Stomach (tissue), 9 donors: ENCODE data around the gene CRKL. TPM values are rescaled to one million over a fixed set of nuclear protein-coding genes. Genes with fewer than 3 reads are reported as not detected.

ENCODE experiments used
- DNase-seq, 2 donors: peaks; one replicate each; pipeline versions ENCODE4 v3.0.0 to v3.0.0-alpha.2; 2013 to 2019
- H3K27ac ChIP-seq, 5 donors: fragments of 200-600 bp in 4 of 5; sonication (generic) in 4 of 5; one replicate each; pipeline ENCODE4 v1.5.1; 2013 to 2019; ENCODE audit warnings: mild to moderate bottlenecking in 1 of 5, moderate library complexity in 1 of 5
- H3K27me3 ChIP-seq, 3 donors: fragments of 200-600 bp; sonication (generic); one replicate each; pipeline ENCODE4 v1.5.1; 2017 to 2019; ENCODE audit warnings: mixed run types in 1 of 3
- H3K36me3 ChIP-seq, 4 donors: fragments of 200-600 bp; sonication (generic); 1 replicate in 3 of 4; 2 replicates in 1 of 4; pipeline ENCODE4 v1.5.1; 2016 to 2019
- H3K4me1 ChIP-seq, 4 donors: fragments of 200-600 bp; sonication (generic); one replicate each; pipeline ENCODE4 v1.5.1; 2016 to 2019
- H3K4me3 ChIP-seq, 4 donors: fragments of 200-600 bp; sonication (generic) in 3 of 4; one replicate each; pipeline ENCODE4 v1.5.1; 2016 to 2019; ENCODE audit warnings: mild to moderate bottlenecking in 1 of 4
- H3K9me3 ChIP-seq, 4 donors: fragments of 200-600 bp; sonication (generic); one replicate each; pipeline ENCODE4 v1.5.1; 2016 to 2019
- EP300 ChIP-seq: sonication (generic); formaldehyde crosslinking; IDR thresholded peaks from one replicate; pipeline ENCODE4 v1.6.1; 2017; ENCODE audit warnings: antibody characterized with exemption
- POLR2A ChIP-seq, 4 donors: fragments of 450-650 bp; IDR thresholded peaks; one replicate each; pipeline ENCODE4 v1.6.1; 2016; ENCODE audit warnings: antibody characterized with exemption in 4 of 4, control low read depth in 2 of 4, mild to moderate bottlenecking in 1 of 4, moderate library complexity in 1 of 4
- POLR2AphosphoS5 ChIP-seq, 3 donors: sonication (generic); formaldehyde crosslinking; IDR thresholded peaks; one replicate each; pipeline ENCODE4 v1.6.1; 2016; ENCODE audit warnings: antibody characterized with exemption in 3 of 3
- WGBS, 5 donors: extraction: QIAGEN DNeasy Blood & Tissue Kit in 3 of 5; methylation state at CpG; one replicate each; pipeline versions ENCODE4 v1.1.5 to v1.1.7; 2013 to 2018; 5-methylcytosine and 5-hydroxymethylcytosine counted together
- intact Hi-C: fragments of 100-400 bp; cut with DNase I; formaldehyde crosslinking; loops from one replicate; pipeline ENCODE4 v1.15.1; 2023; ENCODE audit warnings: low total_unique reads
- polyA plus RNA-seq, 3 donors: library from polyadenylated mRNA; stranded (reverse); fragments of 200-250 nt; gene quantifications; one replicate each; pipeline ENCODE4 v1.2.3, GENCODE V29; 2013
- total RNA-seq, 5 donors: library from RNA; depleted of rRNA; stranded (reverse); fragments of >200 nt; gene quantifications; one replicate each; pipeline versions ENCODE4 v1.1.0 to v1.2.3, GENCODE V29; 2014 to 2016
- TF ChIP-seq, protein P1 (sequence below), 7 experiments: fragments of 450-650 bp in 4 of 7; fragments of 200-600 bp in 3 of 7; sonication (generic) in 3 of 7; IDR thresholded peaks; one replicate each; pipeline ENCODE4 v1.5.1; 2016 to 2019; ENCODE audit warnings: antibody characterized with exemption in 7 of 7, control low read depth in 2 of 7, mild to moderate bottlenecking in 1 of 7
- donor health status: healthy with polysubstance abuse.
- donor health status: Bipolar disorder and iron deficiency.
- donor health status: healthy.

Gene CRKL
- total and polyA plus RNA-seq, 8 donors, result 11.6 to 60.3 (median 21.6) TPM

DNA sequence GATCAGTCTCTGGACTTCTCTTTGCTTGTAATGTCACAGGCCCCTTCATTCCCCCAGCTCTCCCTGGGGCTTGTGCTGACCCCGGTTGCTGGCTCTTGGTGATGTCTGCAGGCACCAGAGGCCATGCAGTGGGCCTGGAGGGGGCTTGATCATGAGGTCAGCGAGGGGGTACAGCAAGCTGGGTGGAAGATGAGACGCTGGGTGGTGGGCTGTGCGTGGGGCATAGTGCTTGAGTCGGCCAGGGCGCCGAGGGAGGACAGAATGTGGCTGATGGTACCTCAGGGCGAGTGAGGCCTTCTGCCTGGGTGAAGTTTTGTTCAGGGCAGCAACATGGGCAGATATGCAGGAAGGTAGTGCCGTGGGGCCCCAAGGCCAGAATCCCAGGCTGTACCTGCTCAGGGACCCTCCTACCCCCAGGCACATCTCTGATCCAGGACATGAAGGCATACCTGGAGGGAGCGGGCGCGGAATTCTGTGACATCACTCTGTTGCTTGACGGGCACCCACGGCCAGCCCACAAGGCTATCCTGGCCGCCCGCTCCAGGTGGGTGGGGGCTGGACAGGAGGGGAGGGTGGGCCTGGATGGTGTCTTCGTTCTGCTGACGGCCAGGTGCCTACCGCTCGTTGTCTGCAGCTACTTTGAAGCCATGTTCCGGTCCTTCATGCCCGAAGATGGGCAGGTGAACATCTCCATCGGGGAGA lies 78.3 kb downstream of the CRKL start:
- no peak overlapping the region for H3K4me3 ChIP-seq
- no peak for TF ChIP-seq POLR2A (IDR thresholded peaks at IDR 0.05)
- TF ChIP-seq POLR2AphosphoS5 (IDR thresholded peaks at IDR 0.05), result no peak
- TF ChIP-seq, protein P1, sequence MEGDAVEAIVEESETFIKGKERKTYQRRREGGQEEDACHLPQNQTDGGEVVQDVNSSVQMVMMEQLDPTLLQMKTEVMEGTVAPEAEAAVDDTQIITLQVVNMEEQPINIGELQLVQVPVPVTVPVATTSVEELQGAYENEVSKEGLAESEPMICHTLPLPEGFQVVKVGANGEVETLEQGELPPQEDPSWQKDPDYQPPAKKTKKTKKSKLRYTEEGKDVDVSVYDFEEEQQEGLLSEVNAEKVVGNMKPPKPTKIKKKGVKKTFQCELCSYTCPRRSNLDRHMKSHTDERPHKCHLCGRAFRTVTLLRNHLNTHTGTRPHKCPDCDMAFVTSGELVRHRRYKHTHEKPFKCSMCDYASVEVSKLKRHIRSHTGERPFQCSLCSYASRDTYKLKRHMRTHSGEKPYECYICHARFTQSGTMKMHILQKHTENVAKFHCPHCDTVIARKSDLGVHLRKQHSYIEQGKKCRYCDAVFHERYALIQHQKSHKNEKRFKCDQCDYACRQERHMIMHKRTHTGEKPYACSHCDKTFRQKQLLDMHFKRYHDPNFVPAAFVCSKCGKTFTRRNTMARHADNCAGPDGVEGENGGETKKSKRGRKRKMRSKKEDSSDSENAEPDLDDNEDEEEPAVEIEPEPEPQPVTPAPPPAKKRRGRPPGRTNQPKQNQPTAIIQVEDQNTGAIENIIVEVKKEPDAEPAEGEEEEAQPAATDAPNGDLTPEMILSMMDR (IDR thresholded peaks at IDR 0.05), result no peak
- TF ChIP-seq EP300, result no peak
- H3K27me3 ChIP-seq, result no peaks in the 10 kb centered on the region
- no peaks in the 10 kb centered on the region for H3K9me3 ChIP-seq
- WGBS, 5 donors, result 85 to 93% (median 91%) methylated on average over 14 to 23 of the region's 23 CpGs
- H3K4me1 ChIP-seq, result peaks cover 10 to 24% (median 18%) of the 10 kb centered on the region in 4 donors
- H3K36me3 ChIP-seq, result peaks cover 34 to 100% (median 99%) of the 10 kb centered on the region in 4 donors
- no peak overlapping the region for H3K27ac ChIP-seq
- no peak for DNase-seq
- intact Hi-C loops, result no loop called here

DNA sequence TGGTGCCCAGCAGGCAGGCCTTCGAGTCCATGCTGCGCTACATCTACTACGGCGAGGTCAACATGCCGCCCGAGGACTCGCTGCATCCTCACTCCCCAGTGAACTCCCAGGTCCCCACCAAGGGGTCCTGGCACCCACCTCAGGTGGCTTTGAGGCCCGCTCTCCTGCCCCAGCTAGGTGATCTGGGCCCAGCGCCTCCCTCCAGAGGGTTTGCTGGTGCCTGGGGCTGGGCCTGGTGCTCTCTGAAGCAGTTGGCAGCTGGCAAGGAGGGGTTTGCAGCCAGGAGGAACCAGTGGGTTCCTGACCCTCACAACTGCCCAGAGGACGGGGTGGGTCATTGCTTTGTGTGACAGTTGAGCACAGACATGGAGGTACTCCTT lies 78.8 kb downstream of the CRKL start:
- H3K27ac ChIP-seq, result no peak overlapping the region
- H3K4me3 ChIP-seq, result no peak overlapping the region
- 69 to 96% (median 90%) methylated on average over 2 to 10 of the region's 10 CpGs for WGBS, 5 donors
- no peak for DNase-seq
- intact Hi-C loops, result no loop called here
- TF ChIP-seq, protein P1 (IDR thresholded peaks at IDR 0.05), result no peak
- TF ChIP-seq POLR2AphosphoS5 (IDR thresholded peaks at IDR 0.05), result no peak
- TF ChIP-seq EP300, result no peak
- no peak for TF ChIP-seq POLR2A (IDR thresholded peaks at IDR 0.05)
- H3K4me1 ChIP-seq, result peaks cover 15 to 29% (median 23%) of the 10 kb centered on the region in 4 donors
- no peaks in the 10 kb centered on the region for H3K9me3 ChIP-seq
- no peaks in the 10 kb centered on the region for H3K27me3 ChIP-seq
- peaks cover 31 to 94% (median 94%) of the 10 kb centered on the region in 4 donors for H3K36me3 ChIP-seq

DNA sequence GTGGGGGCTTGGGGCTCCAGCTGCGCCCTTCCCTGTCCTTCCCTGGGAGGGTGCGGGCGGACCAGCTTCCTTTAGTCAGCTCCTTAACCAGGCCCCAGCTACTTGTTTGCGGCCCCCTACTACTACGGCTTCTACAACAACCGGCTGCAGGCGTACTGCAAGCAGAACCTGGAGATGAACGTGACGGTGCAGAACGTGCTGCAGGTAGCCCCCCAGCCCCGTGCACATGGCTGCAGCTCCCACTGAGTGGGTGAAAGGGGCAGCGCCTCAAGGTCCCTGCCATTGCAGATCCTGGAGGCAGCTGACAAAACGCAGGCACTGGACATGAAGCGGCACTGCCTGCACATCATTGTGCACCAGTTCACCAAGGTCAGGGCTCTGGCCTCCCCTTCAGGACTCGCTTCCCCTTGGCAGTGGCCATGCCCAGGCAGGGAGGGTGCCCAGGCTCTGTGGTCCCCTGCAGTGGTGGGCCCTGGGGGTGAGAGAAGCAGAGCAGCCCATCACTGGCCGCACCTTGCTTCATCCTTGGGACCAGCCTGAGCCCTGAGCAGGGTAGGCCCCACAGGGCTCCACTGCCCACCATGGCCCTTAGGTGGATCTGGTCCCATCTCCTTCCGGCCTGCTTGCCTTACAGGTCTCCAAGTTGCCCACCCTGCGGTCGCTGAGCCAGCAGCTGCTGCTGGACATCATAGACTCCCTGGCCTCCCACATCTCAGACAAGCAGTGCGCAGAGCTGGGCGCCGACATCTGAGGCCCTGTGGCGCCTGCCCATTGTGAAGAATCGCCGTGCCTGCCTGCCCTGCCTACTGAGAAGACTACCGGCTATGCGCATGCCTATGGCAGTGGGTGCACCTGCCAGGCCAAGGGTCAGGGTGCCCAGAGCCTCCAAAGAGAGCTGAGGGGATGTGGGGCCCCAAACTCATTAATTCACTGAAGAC lies 79.7 kb downstream of the CRKL start:
- DNase-seq, result no peak
- no peak overlapping the region for H3K4me3 ChIP-seq
- intact Hi-C loops, result no loop called here
- WGBS, 5 donors, result 81 to 91% (median 87%) methylated on average over 15 to 27 of the region's 27 CpGs
- no peaks in the 10 kb centered on the region for H3K9me3 ChIP-seq
- H3K27ac ChIP-seq, result no peak overlapping the region
- H3K27me3 ChIP-seq, result no peaks in the 10 kb centered on the region
- peaks cover 22 to 34% (median 28%) of the 10 kb centered on the region in 4 donors for H3K4me1 ChIP-seq
- TF ChIP-seq EP300, result no peak
- TF ChIP-seq POLR2AphosphoS5 (IDR thresholded peaks at IDR 0.05), result no peak
- TF ChIP-seq POLR2A (IDR thresholded peaks at IDR 0.05), result no peak
- TF ChIP-seq, protein P1 (IDR thresholded peaks at IDR 0.05), result no peak
- H3K36me3 ChIP-seq, result peaks cover 29 to 86% (median 85%) of the 10 kb centered on the region in 4 donors

DNA sequence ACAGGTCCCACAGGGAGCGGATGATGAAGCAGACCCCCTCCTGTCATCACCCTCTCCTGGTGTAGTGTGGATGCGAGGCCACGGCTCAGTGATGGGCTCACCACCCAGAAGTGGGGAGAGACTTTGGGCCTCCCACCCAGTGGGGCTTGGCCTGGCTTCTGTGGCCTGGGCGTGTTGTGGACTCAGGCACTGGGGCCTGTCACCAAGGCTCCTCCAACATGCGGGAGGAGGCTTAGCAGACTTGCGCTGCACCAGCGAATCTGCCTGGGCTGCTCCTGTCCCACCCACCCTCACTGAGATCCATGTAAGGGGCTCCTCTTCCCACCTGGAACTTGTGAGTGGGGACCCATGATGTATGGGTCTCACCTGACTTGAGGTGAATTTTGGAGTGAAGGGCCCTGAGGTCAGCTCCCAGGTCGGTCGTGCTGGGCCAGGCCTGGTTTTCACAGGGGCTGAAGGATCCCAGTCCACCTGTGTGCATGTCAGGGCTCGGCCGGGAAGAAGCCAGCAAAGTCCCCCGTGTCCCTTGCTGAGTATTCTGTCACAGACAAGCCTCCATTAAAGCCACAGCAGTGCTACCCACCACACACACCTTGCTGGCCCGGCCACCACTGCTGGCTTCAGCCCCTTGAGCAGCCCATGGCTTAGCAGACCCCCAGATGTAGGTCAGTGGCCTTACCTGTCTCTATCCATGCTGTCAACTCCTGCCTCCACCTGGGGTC lies 80.5 kb downstream of the CRKL start:
- intact Hi-C loops, result no loop called here

More for the DNA sequence above, 80.5 kb downstream of the CRKL start:
- Histone ChIP-seq H3K9me3 (no peaks in the 10 kb centered on the region), H3K27me3 (no peaks in the 10 kb centered on the region), H3K4me1 (peaks cover 23 to 35% (median 30%) of the 10 kb centered on the region in 4 donors), H3K27ac (no peak overlapping the region), H3K4me3 (no peak overlapping the region), H3K36me3 (peaks cover 21 to 78% (median 77%) of the 10 kb centered on the region in 4 donors)
- WGBS, 5 donors, result 77 to 84% (median 80%) methylated on average over 5 to 13 of the region's 13 CpGs
- DNase-seq, result no peak
- TF ChIP-seq EP300 (no peak), POLR2A (IDR thresholded peaks at IDR 0.05) (no peak), POLR2AphosphoS5 (IDR thresholded peaks at IDR 0.05) (no peak)
- TF ChIP-seq, protein P1 (IDR thresholded peaks at IDR 0.05), result no peak
